WTC11 (cell line): ENCODE data around the gene SDCCAG8. TPM values are rescaled to one million over a fixed set of nuclear protein-coding genes. Genes with fewer than 3 reads are reported as not detected.

Experiments used
- ATAC-seq: fragments of 200-7000 bp; cut with Tn5 transposase; 2 replicates; pipeline ENCODE4 v1.10.0; 2021; ENCODE audit warnings: mild to moderate bottlenecking, moderate library complexity
- CTCF ChIA-PET: fragments of 300-600 bp; sonication (Branson Sonifier 250); formaldehyde crosslinking; loops from one replicate; lab custom pipeline; 2021; ENCODE audit warnings: antibody characterized with exemption; lab: Charles Lee
- POLR2A ChIA-PET: fragments of 350-600 bp; sonication (Branson Sonifier 250); formaldehyde crosslinking; loops from one replicate; lab custom pipeline; 2021; ENCODE audit warnings: antibody characterized with exemption; lab: Charles Lee
- DNase-seq: peaks from one replicate; pipeline ENCODE4 v3.0.0; 2021; ENCODE audit warnings: low spot score
- H3K27ac Mint-ChIP-seq: 2 replicates; pipeline ENCODE4 v1.8.0; 2021; ENCODE audit warnings: mixed read lengths
- H3K27me3 Mint-ChIP-seq: 2 replicates; pipeline ENCODE4 v1.8.0; 2021; ENCODE audit warnings: low read depth, mild to moderate bottlenecking, moderate library complexity, mixed read lengths
- H3K36me3 Mint-ChIP-seq: 2 replicates; pipeline ENCODE4 v1.8.0; 2021; ENCODE audit warnings: mixed read lengths
- H3K4me1 Mint-ChIP-seq: 2 replicates; pipeline ENCODE4 v1.8.0; 2022; ENCODE audit warnings: mixed read lengths
- H3K4me3 Mint-ChIP-seq: 2 replicates; pipeline ENCODE4 v1.8.0; 2021; ENCODE audit warnings: mild to moderate bottlenecking, moderate library complexity, mixed read lengths
- H3K9me3 Mint-ChIP-seq: 2 replicates; pipeline ENCODE4 v1.8.0; 2021; ENCODE audit warnings: mixed read lengths
- CREM ChIP-seq: sonication (generic); formaldehyde crosslinking; IDR thresholded peaks from 2 replicates; pipeline ENCODE4 v1.8.1; 2022; ENCODE audit warnings: mild to moderate bottlenecking, missing genetic modification reagents, moderate library complexity
- ELF4 ChIP-seq: sonication (generic); formaldehyde crosslinking; IDR thresholded peaks from 2 replicates; pipeline ENCODE4 v1.8.1; 2022; ENCODE audit warnings: low read depth, mild to moderate bottlenecking, moderate library complexity, missing genetic modification reagents
- IRF2 ChIP-seq: sonication (generic); formaldehyde crosslinking; IDR thresholded peaks from 2 replicates; pipeline ENCODE4 v1.8.0; 2022; ENCODE audit warnings: low read depth, missing genetic modification reagents, borderline replicate concordance
- NFYB ChIP-seq: sonication (generic); formaldehyde crosslinking; conservative IDR thresholded peaks from 2 replicates; pipeline ENCODE4 v1.8.0; 2022; ENCODE audit warnings: low read depth, missing genetic modification reagents
- PRRX2 ChIP-seq: fragments of 250-450 bp; sonication (Bioruptor Pico); IDR thresholded peaks from 2 replicates; pipeline ENCODE4 v1.8.0; 2021; ENCODE audit warnings: mild to moderate bottlenecking
- TCF7 ChIP-seq: sonication (generic); formaldehyde crosslinking; IDR thresholded peaks from 2 replicates; pipeline ENCODE4 v1.8.0; 2022; ENCODE audit warnings: mild to moderate bottlenecking, low read depth, missing genetic modification reagents, moderate library complexity
- TP53 ChIP-seq: sonication (generic); formaldehyde crosslinking; IDR thresholded peaks from 2 replicates; pipeline ENCODE4 v1.8.1; 2023; ENCODE audit warnings: mild to moderate bottlenecking, missing genetic modification reagents
- ZNF263 ChIP-seq: sonication (generic); formaldehyde crosslinking; IDR thresholded peaks from 2 replicates; pipeline ENCODE4 v1.8.1; 2022; ENCODE audit warnings: low read depth, mild to moderate bottlenecking, moderate library complexity, missing genetic modification reagents
- ZNF317 ChIP-seq: sonication (generic); formaldehyde crosslinking; IDR thresholded peaks from 2 replicates; pipeline ENCODE4 v1.8.1; 2023; ENCODE audit warnings: low read depth, mild to moderate bottlenecking, moderate library complexity, missing genetic modification reagents, borderline replicate concordance
- total RNA-seq: library from RNA; stranded (reverse); gene quantifications from 3 replicates; pipeline ENCODE4 v1.2.3, GENCODE V29; 2021
- TF ChIP-seq, protein P1 (sequence below): sonication (generic); formaldehyde crosslinking; IDR thresholded peaks from 2 replicates; pipeline ENCODE4 v1.8.1; 2022; ENCODE audit warnings: mild to moderate bottlenecking, missing genetic modification reagents, moderate library complexity, borderline replicate concordance
- TF ChIP-seq, protein P2 (sequence below): fragments of 250-450 bp; sonication (Bioruptor Pico); conservative IDR thresholded peaks from 2 replicates; pipeline ENCODE4 v1.9.0; 2021; ENCODE audit warnings: mild to moderate bottlenecking
- TF ChIP-seq, protein P3 (sequence below): sonication (generic); formaldehyde crosslinking; conservative IDR thresholded peaks from 2 replicates; pipeline ENCODE4 v1.8.1; 2022; ENCODE audit warnings: mild to moderate bottlenecking, missing genetic modification reagents
- TF ChIP-seq, protein P4 (sequence below): sonication (generic); formaldehyde crosslinking; IDR thresholded peaks from 2 replicates; pipeline ENCODE4 v1.8.1; 2023; ENCODE audit warnings: mild to moderate bottlenecking, missing genetic modification reagents, moderate library complexity
- TF ChIP-seq, protein P5 (sequence below): sonication (generic); formaldehyde crosslinking; conservative IDR thresholded peaks from 2 replicates; pipeline ENCODE4 v1.8.1; 2023; ENCODE audit warnings: mild to moderate bottlenecking, low read depth, missing genetic modification reagents, moderate library complexity
- TF ChIP-seq, protein P6 (sequence below): sonication (generic); formaldehyde crosslinking; IDR thresholded peaks from 2 replicates; pipeline ENCODE4 v1.8.1; 2022; ENCODE audit warnings: missing genetic modification reagents, borderline replicate concordance
- TF ChIP-seq, protein P7 (sequence below): fragments of 250-450 bp; sonication (Bioruptor Pico); IDR thresholded peaks from 2 replicates; pipeline ENCODE4 v1.8.0; 2021; ENCODE audit warnings: mild to moderate bottlenecking
- TF ChIP-seq, protein P8 (sequence below): sonication (generic); formaldehyde crosslinking; IDR thresholded peaks from 2 replicates; pipeline ENCODE4 v1.8.1; 2022; ENCODE audit warnings: mild to moderate bottlenecking, moderate library complexity, missing genetic modification reagents

SDCCAG8 gene
- total RNA-seq, 1 experiment from 2014 or later, result 44.3 TPM

DNA sequence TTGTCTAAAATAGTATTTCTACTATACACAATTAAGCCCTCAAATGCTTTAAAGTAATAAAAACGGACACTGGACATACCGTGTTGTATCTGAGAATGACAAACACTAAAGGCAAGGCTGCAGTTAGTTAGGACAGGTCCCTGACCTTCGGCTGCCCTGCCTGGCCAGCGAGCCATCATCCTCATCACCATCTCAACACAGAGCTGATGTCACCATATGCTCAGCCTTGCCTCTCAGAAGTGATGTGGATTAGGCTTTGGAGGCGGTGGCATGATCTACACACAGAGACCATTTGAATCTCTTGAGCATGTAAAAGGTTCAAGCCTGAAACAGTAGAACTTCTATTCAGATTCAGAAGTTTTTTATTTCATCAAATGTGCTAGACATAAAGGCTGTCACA is 244.7 kb downstream of the SDCCAG8 start (continued):
- TF ChIP-seq IRF2 (CRISPR knock-in tag), result no peak
- TF ChIP-seq CREM (CRISPR knock-in tag), result no peak
- TF ChIP-seq TCF7 (CRISPR knock-in tag), result no peak
- TF ChIP-seq, protein P1, sequence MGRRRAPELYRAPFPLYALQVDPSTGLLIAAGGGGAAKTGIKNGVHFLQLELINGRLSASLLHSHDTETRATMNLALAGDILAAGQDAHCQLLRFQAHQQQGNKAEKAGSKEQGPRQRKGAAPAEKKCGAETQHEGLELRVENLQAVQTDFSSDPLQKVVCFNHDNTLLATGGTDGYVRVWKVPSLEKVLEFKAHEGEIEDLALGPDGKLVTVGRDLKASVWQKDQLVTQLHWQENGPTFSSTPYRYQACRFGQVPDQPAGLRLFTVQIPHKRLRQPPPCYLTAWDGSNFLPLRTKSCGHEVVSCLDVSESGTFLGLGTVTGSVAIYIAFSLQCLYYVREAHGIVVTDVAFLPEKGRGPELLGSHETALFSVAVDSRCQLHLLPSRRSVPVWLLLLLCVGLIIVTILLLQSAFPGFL (CRISPR knock-in tag), result no peak
- TF ChIP-seq, protein P2, sequence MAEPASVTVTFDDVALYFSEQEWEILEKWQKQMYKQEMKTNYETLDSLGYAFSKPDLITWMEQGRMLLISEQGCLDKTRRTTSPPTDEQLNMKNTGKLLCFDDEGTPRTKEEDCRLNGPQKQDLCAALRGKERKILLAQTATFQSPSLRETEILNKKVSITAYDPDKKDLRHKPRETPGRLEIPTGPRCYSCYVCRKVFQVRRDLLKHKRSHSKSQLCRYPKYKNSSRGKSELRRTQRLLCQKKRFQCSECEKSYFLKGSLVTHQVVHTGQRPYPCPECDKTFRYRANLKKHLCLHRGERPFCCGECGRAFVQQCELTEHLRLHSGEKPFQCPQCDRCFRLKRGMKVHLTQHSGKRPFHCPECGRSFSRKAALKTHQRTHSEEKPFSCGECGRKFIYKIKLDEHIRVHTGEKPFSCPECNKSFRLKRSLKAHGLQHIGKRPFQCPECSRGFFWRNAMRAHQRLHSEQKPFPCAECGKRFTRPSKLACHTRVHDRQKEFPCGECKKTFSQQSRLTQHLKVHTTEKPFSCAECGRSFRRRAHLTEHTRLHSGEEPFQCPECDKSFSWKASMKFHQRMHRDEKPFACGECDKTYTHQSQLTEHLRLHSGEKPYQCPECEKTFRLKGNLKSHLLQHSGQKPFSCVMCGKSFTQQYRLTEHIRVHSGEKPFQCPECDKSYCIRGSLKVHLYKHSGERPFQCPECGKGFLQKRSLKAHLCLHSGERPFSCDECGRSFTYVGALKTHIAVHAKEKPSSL, result no peak
- TF ChIP-seq ELF4 (CRISPR knock-in tag), result no peak
- TF ChIP-seq, all 79 proteins: peak for 0

DNA sequence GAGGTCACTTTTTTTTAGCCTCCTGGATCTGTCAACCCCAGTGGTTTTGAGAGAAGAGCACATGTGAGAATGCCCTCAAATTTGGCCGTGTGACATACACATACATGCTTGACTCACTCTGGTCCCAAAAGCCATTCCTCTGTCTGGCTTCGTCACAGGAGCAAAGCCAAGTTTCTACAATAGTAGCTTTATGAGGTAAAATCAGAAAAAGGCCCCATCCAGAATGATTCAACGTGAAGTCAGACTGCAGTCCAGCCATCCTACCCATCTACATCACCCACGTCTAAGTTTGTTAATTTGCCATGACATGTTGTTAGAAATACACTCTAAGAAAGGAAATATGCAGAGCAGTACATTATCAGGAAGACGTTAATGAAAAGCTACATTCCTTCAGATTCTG is 245.2 kb downstream of the SDCCAG8 start:
- CTCF ChIA-PET, result interaction anchor here (1.1 kb wide), 1 partner anchor 9 kb away, joined by 3 read pairs; no protein-coding TSS in a partner anchor
- H3K4me3 Mint-ChIP-seq, result no peak overlapping the region
- peaks cover 18% of the 10 kb centered on the region for H3K36me3 Mint-ChIP-seq
- H3K27ac Mint-ChIP-seq, result no peak overlapping the region
- TF ChIP-seq, protein P3, sequence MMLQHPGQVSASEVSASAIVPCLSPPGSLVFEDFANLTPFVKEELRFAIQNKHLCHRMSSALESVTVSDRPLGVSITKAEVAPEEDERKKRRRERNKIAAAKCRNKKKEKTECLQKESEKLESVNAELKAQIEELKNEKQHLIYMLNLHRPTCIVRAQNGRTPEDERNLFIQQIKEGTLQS (CRISPR knock-in tag), result no peak
- TF ChIP-seq ZNF317 (CRISPR knock-in tag) (no peak), NFYB (CRISPR knock-in tag) (no peak)
- TF ChIP-seq, protein P4, sequence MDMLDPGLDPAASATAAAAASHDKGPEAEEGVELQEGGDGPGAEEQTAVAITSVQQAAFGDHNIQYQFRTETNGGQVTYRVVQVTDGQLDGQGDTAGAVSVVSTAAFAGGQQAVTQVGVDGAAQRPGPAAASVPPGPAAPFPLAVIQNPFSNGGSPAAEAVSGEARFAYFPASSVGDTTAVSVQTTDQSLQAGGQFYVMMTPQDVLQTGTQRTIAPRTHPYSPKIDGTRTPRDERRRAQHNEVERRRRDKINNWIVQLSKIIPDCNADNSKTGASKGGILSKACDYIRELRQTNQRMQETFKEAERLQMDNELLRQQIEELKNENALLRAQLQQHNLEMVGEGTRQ (CRISPR knock-in tag), result no peak
- TF ChIP-seq, protein P5, sequence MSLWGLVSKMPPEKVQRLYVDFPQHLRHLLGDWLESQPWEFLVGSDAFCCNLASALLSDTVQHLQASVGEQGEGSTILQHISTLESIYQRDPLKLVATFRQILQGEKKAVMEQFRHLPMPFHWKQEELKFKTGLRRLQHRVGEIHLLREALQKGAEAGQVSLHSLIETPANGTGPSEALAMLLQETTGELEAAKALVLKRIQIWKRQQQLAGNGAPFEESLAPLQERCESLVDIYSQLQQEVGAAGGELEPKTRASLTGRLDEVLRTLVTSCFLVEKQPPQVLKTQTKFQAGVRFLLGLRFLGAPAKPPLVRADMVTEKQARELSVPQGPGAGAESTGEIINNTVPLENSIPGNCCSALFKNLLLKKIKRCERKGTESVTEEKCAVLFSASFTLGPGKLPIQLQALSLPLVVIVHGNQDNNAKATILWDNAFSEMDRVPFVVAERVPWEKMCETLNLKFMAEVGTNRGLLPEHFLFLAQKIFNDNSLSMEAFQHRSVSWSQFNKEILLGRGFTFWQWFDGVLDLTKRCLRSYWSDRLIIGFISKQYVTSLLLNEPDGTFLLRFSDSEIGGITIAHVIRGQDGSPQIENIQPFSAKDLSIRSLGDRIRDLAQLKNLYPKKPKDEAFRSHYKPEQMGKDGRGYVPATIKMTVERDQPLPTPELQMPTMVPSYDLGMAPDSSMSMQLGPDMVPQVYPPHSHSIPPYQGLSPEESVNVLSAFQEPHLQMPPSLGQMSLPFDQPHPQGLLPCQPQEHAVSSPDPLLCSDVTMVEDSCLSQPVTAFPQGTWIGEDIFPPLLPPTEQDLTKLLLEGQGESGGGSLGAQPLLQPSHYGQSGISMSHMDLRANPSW (CRISPR knock-in tag), result no peak
- DNase-seq, result no peak
- peaks cover 59% of the 10 kb centered on the region for H3K4me1 Mint-ChIP-seq
- H3K27me3 Mint-ChIP-seq, result no peaks in the 10 kb centered on the region
- no peaks in the 10 kb centered on the region for H3K9me3 Mint-ChIP-seq
- ATAC-seq, result no peak
- POLR2A ChIA-PET, result no interaction called here

DNA sequence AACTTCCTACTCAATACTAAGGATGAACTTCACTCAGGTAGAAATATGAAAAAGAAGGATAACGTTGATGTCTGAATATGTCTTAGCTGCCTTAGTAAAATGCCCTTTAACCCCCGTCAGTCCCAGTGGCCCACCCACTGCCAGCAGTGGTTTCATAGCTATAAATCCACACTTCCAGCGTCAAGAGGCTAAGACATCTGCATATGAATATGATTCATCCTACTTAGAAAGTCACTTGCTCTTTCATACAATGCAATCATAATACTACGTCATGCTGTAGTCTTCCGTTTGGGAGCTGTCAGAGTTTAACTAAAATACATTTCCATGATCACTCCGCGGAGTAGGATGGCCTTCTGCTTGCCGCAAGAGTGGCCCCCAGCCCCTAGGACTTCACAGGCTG is 247.3 kb downstream of the SDCCAG8 start:
- H3K27me3 Mint-ChIP-seq, result no peaks in the 10 kb centered on the region
- no peak overlapping the region for H3K4me3 Mint-ChIP-seq
- POLR2A ChIA-PET, result no interaction called here
- H3K4me1 Mint-ChIP-seq, result peaks cover 64% of the 10 kb centered on the region
- CTCF ChIA-PET, result interaction anchor here (1.2 kb wide), 1 partner anchor 12 kb away, joined by 5 read pairs; no protein-coding TSS in a partner anchor
- H3K27ac Mint-ChIP-seq, result peak overlapping the region; percentile 43; the same call in 1 of the 2 replicates
- ATAC-seq (no peak), DNase-seq (no peak)
- no peaks in the 10 kb centered on the region for H3K9me3 Mint-ChIP-seq
- H3K36me3 Mint-ChIP-seq, result peaks cover 9% of the 10 kb centered on the region; the same call in 1 of the 2 replicates
- TF ChIP-seq TP53 (no peak), PRRX2 (CRISPR knock-in tag) (no peak), ZNF263 (CRISPR knock-in tag) (no peak)
- TF ChIP-seq, protein P5 (CRISPR knock-in tag), result no peak
- TF ChIP-seq, protein P6, sequence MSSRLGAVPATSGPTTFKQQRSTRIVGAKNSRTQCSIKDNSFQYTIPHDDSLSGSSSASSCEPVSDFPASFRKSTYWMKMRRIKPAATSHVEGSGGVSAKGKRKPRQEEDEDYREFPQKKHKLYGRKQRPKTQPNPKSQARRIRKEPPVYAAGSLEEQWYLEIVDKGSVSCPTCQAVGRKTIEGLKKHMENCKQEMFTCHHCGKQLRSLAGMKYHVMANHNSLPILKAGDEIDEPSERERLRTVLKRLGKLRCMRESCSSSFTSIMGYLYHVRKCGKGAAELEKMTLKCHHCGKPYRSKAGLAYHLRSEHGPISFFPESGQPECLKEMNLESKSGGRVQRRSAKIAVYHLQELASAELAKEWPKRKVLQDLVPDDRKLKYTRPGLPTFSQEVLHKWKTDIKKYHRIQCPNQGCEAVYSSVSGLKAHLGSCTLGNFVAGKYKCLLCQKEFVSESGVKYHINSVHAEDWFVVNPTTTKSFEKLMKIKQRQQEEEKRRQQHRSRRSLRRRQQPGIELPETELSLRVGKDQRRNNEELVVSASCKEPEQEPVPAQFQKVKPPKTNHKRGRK, result no peak
- TF ChIP-seq, protein P7, sequence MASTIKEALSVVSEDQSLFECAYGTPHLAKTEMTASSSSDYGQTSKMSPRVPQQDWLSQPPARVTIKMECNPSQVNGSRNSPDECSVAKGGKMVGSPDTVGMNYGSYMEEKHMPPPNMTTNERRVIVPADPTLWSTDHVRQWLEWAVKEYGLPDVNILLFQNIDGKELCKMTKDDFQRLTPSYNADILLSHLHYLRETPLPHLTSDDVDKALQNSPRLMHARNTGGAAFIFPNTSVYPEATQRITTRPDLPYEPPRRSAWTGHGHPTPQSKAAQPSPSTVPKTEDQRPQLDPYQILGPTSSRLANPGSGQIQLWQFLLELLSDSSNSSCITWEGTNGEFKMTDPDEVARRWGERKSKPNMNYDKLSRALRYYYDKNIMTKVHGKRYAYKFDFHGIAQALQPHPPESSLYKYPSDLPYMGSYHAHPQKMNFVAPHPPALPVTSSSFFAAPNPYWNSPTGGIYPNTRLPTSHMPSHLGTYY (CRISPR knock-in tag), result no peak
- TF ChIP-seq, protein P8, sequence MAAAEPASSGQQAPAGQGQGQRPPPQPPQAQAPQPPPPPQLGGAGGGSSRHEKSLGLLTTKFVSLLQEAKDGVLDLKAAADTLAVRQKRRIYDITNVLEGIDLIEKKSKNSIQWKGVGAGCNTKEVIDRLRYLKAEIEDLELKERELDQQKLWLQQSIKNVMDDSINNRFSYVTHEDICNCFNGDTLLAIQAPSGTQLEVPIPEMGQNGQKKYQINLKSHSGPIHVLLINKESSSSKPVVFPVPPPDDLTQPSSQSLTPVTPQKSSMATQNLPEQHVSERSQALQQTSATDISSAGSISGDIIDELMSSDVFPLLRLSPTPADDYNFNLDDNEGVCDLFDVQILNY (CRISPR knock-in tag), result no peak
